GM18508 (cell line): ENCODE data around the gene TPM1.

Source experiments
- ATAC-seq: cut with Tn5 transposase; IDR thresholded peaks from one replicate; pipeline ENCODE4 v1.9.1; 2021; ENCODE audit warnings: moderate number of reproducible peaks; ENCODE audit not compliant: insufficient read depth, unreplicated experiment

The TPM1 gene

DNA sequence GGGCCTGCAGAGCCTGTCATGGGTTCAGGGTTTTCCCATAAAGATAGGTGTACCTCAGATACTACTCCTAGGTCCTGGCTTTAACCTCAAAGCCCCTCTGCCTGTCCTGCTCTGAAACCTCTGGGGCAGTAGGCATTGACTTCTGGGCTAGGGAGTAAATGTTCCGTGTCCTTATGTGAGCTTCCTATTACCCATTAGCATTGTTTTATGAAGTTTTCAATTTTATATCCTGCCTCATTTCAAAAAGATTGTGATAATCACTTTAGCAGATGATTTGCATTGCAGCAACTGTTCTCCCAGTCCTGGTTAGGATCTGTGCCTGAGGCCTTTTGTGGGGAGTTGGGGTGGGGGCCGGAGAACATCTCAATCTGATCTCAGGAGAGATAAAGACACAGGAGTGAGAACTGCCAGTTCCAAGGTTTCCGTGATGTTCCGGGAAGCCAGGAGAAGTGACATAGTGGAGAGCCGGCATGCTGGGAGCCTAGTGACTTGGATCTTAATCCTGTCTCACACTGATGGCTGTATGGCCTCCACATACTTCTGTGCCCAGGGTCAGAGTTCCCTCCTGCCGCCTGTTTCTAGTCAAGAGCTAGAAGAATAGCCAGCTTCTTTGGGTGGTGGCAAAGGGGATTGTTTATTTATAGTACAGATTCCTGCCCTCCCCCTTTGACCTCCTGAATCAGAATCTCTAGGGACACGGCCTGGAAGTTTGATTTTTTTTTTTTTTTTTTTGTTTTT is 10.6 kb downstream of the TPM1 start:
- ATAC-seq, result no peak

DNA sequence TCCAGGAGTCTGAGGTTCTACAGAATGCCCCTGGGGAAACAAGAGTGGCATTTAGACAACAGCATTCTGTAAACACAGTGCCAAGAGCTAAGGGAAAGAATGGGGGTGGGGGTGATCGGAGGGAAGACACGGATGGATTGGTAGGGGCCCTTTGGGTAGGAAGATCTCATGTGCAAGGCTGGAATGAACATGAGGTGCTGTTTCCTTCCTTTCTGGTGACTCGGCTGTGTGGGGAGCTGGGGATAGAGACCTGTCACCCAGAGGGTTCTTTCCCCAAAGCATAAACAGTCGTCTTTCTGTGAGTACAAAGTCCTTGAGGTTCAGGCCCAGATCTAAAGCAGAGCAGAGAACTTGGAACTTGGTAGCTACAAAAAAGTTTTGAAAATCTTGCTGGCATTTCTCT is 11.7 kb downstream of the TPM1 start:
- no peak for ATAC-seq

DNA sequence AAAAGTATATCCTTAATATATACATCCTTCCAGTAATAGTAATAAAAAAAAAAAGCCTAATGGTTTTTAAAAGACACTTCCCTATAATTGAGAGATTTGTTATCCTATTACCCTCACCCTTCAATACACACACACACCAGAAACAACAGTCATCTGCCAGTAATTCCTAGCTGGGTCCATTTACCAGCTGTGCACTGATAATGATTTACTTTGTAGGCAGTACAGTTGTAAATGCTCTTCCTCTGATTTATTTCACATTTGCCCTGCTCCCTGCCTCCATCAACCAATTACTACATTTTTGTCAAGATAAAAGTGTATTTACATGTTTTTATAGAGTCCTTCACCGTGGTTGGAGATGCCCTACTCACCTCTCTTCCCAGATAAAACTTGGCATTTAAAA is 12.4 kb downstream of the TPM1 start:
- ATAC-seq, result no peak

DNA sequence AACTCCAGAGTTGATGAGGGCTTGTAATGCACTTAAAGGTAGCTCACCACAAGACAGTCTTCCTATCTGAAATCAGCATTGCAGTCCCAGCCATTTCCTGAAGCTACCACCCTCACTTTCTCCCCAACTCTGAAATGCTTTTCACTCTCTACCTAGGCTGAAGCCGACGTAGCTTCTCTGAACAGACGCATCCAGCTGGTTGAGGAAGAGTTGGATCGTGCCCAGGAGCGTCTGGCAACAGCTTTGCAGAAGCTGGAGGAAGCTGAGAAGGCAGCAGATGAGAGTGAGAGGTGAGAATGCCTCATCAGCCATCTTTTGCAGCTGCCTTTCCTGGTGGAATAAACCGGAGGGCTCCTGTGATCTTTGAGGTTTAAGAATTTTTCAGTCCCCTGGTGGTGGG is 14.3 kb downstream of the TPM1 start:
- no peak for ATAC-seq

DNA sequence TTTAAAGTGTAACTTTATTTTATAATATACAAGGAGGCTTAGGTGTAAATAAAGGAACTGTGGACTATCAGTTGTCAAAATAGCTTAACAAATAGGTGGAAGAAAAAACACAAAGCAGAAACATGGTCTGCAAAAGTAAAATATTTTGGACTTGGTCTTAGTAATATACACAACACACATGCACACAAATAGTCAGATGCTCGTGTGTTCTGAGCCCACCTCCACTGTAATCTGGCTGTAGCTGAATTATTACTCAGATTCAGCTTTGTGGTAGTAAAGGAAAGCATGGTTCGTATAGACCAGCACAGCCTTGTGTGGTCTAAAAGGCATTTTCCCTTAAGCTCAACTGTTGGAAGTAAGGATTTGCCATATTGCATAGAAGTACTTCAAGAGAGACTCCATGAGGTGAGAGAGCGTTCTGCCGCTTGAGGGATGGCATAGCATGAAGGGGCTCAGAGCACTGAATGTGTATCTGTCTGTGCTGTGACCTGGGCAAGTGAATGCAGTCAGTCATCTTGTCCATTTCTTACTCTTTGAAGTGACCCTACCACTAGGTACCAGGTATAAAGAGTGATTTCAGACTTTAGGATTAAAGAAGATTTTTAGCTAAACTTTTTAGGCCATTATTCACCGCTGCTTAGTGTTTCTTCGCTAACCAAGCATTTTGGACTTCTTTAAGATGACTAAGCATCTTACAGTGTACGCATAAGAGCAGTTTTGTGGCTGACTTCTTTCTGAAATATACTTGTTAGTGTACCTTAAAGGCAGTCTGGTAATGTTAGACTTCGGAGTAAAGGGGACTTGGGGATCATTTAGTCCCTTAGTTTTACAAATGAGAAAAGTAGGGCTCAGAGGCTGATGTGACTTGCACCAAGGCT is 15.2 kb downstream of the TPM1 start:
- ATAC-seq, result no peak

DNA sequence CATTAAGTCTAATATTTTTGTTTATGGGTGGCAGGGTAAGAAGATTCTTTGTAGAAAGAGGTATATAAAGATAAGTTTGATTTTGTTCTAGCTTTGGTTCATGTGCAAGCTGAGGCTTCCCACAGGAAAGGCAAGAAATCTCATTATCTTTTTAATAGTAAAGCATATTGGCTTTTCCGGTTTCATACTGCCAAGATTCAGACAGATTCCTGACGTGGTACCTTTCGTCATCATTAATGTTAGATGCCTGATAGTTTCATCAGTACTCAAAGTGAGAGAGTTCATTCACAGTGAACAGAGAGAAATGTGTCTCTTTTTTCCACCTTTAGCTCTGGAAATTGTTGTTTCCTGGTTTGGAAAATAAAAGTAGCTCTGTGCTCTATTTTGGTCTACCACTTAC is 16.5 kb downstream of the TPM1 start:
- ATAC-seq, result no peak

DNA sequence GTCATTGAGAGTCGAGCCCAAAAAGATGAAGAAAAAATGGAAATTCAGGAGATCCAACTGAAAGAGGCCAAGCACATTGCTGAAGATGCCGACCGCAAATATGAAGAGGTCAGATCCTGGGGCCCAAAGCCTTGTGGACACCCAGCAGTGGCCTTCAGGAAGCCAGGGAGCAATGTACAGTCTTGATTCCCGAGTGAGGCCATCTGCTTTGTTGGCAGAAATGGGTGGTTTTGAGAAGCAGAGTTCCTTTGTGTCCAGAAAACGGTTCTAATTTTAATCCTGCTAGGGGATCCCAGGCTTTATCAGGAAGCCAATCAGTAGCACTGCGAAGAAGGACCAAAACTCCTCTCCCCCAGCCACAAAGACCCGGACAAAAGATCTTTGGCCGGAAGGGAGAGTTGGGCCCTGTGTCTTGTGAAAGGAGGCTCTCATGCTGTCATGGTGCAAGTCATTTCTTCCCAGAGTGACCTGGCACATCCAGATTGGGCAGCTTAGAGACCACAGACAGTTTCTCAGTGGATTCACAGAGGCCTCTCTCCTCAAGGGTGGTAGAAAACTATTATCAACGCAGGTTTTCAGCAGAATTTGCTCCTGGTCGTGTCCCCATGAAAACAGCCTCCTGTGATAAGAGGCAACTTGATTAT is 17.1 kb downstream of the TPM1 start:
- no peak for ATAC-seq

DNA sequence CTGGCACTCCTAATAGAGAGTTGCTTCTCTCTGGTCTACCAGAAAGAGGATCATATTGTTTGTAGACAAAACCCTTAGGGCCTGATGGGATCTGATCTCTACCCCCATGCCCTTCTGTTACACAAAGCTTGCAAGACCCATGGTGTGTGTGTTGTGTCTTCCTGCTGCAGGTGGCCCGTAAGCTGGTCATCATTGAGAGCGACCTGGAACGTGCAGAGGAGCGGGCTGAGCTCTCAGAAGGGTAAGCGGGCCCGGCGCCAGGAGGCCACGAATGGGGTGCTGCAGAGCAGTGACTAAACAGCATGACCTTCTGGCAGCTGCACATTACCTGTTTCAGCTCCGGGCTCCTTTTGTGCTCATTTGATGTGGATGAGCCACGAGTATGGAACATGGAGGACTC is 18.2 kb downstream of the TPM1 start:
- ATAC-seq, result no peak

DNA sequence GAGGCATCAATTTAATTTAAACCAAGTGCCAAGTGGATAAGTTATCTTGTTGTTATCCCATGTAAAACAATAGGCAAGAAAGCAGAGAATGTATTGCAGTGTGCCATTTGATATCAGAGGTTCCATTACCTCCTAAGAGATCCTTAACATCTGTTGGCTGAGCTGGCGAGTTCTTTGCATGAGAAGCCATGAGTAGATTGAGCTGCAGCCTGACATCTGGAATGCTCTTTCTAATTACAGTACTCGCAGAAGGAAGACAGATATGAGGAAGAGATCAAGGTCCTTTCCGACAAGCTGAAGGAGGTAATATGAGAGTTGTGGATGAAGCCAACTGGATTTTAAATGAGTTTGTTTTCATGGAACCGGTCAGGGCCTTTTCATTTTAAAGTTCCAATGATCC is 19.4 kb downstream of the TPM1 start:
- ATAC-seq, result no peak

DNA sequence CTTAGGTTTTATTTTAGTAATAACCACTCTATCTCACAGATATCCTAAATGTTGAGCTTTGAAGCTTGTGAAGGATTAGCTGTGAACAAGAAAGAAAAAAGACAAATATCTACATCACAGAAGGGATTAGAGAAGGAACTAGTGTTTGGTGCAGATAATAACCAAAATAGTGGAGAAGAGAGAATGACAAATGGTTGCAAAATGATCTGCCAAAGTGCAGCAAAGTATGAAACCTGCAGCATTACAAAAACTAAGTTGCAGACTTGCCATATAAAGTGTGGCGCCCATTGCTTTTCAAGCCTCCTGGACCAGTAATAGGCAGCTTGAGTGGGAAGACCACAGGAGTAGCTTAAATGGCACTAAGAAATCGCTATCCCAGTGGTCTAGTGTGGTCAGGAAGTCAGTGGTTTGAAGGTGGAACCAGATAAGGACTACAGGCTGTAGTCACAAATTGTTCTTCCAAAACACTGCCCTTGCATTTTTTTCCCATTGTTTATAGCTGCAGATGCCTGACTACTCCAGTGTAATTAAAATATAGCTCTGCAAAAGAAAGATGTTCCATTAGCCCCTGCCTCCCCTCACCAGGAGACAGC is 20.7 kb downstream of the TPM1 start:
- ATAC-seq, result no peak

DNA sequence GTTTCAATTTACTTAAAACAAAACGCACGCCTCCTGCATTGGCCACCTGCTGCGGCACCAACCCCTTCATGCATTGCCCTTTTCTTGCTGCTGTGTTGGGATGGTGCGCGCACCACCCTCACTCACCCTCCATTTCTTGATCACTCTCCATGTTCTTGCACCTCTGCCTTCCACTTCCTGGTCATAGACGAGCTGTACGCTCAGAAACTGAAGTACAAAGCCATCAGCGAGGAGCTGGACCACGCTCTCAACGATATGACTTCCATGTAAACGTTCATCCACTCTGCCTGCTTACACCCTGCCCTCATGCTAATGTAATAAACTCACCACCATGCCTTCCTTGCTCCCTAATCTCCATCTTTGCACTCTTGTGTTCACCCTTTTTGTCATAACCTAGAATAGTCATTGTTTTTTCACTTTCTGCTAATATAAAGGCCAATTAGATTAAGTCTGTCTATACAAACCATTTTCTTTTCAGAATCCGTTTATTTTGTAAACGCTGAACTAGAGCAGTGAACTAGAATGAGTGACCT is 21.4 kb downstream of the TPM1 start:
- no peak for ATAC-seq

DNA sequence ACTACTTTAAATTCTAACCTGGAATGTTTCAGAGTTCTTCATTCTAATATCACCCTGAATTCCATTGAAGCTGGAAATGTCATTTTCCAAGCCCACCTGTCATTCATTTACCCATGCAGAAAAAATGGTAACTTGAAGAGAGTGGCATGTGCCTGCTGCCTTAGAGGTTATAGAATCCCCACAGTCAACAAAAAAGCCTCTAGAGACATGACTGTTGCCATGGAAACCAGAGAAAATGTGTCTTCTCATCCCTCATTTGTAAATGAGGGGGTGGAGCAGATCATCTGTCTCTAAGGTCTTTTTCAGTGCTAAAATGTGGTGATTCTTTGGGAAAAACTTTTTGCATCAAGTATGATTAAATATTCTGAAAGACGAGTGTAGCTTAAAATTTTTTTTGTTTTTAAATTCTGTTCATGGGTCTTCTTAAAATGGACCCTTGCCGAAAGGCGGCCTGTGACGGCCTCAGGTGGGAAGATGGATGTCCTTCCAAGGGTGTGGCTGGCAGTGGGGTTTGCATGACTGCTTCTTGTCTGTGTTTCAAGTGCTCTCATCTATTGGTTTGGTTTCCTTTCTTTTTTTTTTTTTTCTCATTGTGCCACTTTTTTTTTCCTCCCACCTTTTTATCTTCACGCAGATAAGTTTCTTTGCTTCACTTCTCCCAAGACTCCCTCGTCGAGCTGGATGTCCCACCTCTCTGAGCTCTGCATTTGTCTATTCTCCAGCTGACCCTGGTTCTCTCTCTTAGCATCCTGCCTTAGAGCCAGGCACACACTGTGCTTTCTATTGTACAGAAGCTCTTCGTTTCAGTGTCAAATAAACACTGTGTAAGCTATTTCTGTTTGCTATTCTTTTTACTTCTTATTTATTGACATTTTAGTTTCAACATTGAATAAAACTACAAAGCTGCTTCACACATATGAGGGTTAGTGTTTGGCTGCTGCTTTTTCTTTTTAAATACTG is 23.0 kb downstream of the TPM1 start:
- ATAC-seq, result no peak

DNA sequence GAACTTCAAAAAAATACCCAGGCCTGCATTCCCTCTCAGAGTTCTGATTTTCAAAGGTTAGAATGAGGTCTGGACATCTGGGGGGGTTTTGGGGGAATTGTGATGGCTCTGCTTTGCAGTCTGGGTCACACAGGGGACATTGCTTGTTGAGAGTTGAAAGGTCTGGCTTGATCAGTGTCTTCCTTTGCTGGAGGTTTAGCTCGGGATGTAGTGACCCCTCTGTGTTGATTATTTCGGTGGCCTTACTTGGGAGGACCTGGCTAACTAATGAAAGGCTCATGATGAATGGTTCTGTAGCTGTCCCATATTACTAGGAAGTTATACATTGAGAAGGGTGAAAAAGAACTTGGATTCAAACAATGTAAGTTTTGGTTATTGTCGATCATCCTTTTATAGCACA is 23.7 kb downstream of the TPM1 start:
- ATAC-seq, result no peak

DNA sequence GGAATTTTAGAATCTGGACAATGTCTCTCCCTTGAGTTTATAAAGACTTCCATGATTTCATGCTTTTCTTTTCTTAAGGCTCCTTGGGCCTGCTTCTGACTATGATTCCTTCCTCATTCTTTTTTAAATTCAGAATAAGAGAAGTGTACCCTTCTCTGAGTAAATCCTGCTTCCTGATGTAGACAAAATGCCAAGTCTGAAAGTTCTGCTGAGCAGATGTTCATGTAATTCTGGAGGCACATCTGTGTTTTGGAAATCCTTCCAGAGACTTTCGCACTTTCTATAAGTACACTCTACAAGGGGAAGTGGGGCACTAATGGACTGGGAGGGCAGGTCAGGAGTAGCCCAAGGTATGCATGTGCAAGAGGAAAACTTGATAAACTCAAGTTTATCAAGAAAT is 24.8 kb downstream of the TPM1 start:
- ATAC-seq, result no peak

DNA sequence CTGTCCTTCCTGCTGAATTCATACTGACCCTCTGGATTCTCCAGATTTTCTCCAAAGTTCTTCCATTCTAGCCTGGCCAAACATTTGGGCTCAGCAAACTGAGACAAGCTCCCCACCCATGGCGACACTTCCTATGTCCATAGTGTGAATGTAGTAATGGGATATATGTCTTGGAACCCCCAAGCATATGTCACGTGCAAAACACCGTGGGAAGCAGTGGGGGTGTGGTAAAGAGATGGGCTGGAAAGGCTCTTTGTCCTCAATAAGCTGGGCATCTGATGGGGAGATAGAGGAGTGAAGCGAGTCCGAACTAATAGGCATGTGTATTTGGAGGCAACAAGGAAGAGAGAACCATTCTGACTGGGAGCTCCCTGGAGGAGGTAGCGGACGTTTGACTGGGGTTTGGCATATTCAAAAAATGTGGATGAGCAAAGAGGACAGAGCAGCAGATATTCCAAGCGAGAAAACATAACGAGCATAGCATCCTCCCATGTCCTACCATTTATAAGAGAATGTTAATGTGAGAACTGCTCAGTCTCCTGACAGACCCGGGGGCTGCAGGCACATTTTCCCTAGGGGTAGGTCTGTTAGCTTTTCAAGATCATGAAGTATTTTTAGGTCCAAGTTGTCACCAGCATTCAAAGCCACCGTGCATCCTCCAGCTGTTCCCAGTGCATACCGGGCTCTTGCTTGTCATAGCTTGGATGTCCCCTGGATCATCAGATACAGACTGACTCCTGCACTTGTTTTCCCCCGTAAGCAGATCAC is 25.6 kb downstream of the TPM1 start:
- ATAC-seq, result no peak

DNA sequence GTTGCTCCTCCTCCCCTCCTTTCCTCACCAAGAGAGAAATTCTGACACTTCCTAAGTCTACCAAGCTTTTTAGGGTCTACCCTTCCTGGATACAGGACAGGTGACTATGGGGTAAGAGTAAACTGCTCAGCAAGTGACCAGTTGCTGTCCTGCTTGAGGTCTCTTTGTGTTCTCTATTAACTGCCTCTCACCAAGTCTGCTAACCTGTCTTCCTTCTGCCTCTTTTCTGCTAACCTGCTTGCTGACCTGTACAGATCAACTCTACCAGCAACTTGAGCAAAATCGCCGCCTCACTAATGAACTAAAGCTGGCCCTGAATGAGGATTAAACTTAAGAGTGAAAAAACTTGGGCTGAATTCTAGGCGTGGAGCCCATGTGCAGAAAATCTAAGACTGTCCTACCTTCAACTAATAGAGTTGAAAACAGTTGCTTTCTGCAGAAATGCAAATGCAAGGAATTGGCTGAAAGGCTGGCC is 27.1 kb downstream of the TPM1 start:
- ATAC-seq, result no peak

DNA sequence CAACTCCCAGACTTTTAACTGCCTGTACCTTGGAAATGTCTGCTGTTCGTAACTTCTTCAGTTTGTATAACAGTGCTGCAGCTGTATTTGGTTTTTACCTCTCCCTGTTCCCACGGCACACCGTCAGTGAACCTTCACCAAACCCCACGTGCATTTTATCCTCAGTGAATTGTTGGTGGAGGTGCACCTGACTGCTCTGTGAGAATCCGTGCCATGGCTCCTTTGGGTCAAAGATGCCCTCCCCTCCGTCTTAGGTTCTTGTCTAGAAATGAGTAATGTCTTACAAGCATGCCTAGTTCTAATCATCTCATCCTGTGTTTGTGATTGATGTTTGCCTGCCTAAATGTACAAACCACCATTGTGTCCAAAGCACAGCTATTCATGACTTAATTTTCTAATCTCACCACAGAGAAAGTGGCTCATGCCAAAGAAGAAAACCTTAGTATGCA is 28.2 kb downstream of the TPM1 start:
- no peak for ATAC-seq

DNA sequence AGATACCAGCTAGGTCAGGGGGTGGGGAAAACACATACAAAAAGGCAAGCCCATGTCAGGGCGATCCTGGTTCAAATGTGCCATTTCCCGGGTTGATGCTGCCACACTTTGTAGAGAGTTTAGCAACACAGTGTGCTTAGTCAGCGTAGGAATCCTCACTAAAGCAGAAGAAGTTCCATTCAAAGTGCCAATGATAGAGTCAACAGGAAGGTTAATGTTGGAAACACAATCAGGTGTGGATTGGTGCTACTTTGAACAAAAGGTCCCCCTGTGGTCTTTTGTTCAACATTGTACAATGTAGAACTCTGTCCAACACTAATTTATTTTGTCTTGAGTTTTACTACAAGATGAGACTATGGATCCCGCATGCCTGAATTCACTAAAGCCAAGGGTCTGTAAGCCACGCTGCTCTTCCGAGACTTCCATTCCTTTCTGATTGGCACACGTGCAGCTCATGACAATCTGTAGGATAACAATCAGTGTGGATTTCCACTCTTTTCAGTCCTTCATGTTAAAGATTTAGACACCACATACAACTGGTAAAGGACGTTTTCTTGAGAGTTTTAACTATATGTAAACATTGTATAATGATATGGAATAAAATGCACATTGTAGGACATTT is 28.9 kb downstream of the TPM1 start:
- ATAC-seq, result no peak
